Measurements from ENCODE around the gene RUFY2.

The RUFY2 gene

GRCh38 chr10:68406111-68406814, 814 bp downstream of the RUFY2 start:
- peak overlapping the region; percentile 46 for H3K4ac ChIP-seq (ENCODE audit: low read depth, low read length)
- DNase-seq, result peak; percentile 44 to 66
- peak overlapping the region; percentile 91 for H3K9ac ChIP-seq (ENCODE audit: low read length)
- no peak overlapping the region for H2BK12ac ChIP-seq (ENCODE audit: low read length)
- peak overlapping the region; percentile 67 for H3K27ac ChIP-seq (ENCODE audit: low read depth, low read length)
- peak overlapping the region; percentile 23 for H2BK5ac ChIP-seq (ENCODE audit: low read depth, low read length, poor library complexity)
- H3K14ac ChIP-seq (ENCODE audit: low read length), result peak overlapping the region; percentile 69
- H2BK120ac ChIP-seq (ENCODE audit: insufficient read depth, low read length, poor library complexity), result peak overlapping the region; percentile 59
- H3K36me3 ChIP-seq (ENCODE audit: control insufficient read depth in 1 of 2, insufficient read depth in 2 of 2, low read length in 2 of 2), result peaks cover 0 to 2% of the 10 kb centered on the region in 2 experiments
- no peaks in the 10 kb centered on the region for H3K4me1 ChIP-seq (ENCODE audit: control insufficient read depth in 1 of 2, insufficient read depth in 2 of 2, low read length in 2 of 2)
- H2AK5ac ChIP-seq (ENCODE audit: low read length), result peak overlapping the region; percentile 95
- peak overlapping the region; percentile 76 for H4K91ac ChIP-seq (ENCODE audit: low read depth, low read length)
- peak overlapping the region; percentile 96 for H3K18ac ChIP-seq (ENCODE audit: low read length)
- peak overlapping the region; percentile 94 for H4K12ac ChIP-seq (ENCODE audit: low read depth, low read length)
- H3K9me3 ChIP-seq (ENCODE audit: insufficient read depth, low read depth, low read length), result no peaks in the 10 kb centered on the region
- peak overlapping the region; percentile 73 for H3K4me2 ChIP-seq (ENCODE audit: low read length)
- WGBS (ENCODE audit: extremely low coverage, insufficient coverage, insufficient read length), result no CpG with 5 or more reads among the region's 38 CpGs
- H3K79me2 ChIP-seq (ENCODE audit: control insufficient read depth, insufficient read depth, low read length, poor library complexity), result peaks cover 11% of the 10 kb centered on the region
- peak overlapping the region; percentile 98 for H2AFZ ChIP-seq (ENCODE audit: insufficient read depth, low read length, poor library complexity)
- no peaks in the 10 kb centered on the region for H3K27me3 ChIP-seq (ENCODE audit: insufficient read depth, low read length)
- peak overlapping the region; percentile 91 for H3K4me3 ChIP-seq (ENCODE audit: low read depth, low read length)
- no peak overlapping the region for H3K23ac ChIP-seq (ENCODE audit: low read length)
- peaks cover 11% of the 10 kb centered on the region for H3K79me1 ChIP-seq (ENCODE audit: low read length)
- peak overlapping the region; percentile 90 for H4K8ac ChIP-seq (ENCODE audit: low read depth, low read length)

GRCh38 chr10:68403701-68404100, 3.4 kb downstream of the RUFY2 start:
- H3K23ac ChIP-seq (ENCODE audit: low read length), result no peak overlapping the region
- no peak overlapping the region for H2BK12ac ChIP-seq (ENCODE audit: low read length)
- no peak overlapping the region for H3K4me3 ChIP-seq (ENCODE audit: low read depth, low read length)
- H3K36me3 ChIP-seq (ENCODE audit: control insufficient read depth in 1 of 2, insufficient read depth in 2 of 2, low read length in 2 of 2), result peaks cover 4 to 6% of the 10 kb centered on the region in 2 experiments
- H4K91ac ChIP-seq (ENCODE audit: low read depth, low read length), result no peak overlapping the region
- no peak overlapping the region for H3K14ac ChIP-seq (ENCODE audit: low read length)
- no peak overlapping the region for H2AFZ ChIP-seq (ENCODE audit: insufficient read depth, low read length, poor library complexity)
- H4K8ac ChIP-seq (ENCODE audit: low read depth, low read length), result no peak overlapping the region
- no peak for DNase-seq
- WGBS (ENCODE audit: extremely low coverage, insufficient coverage, insufficient read length), result no CpG with 5 or more reads among the region's 4 CpGs
- no peak overlapping the region for H2BK5ac ChIP-seq (ENCODE audit: low read depth, low read length, poor library complexity)
- H3K79me2 ChIP-seq (ENCODE audit: control insufficient read depth, insufficient read depth, low read length, poor library complexity), result peaks cover 11% of the 10 kb centered on the region
- H3K9ac ChIP-seq (ENCODE audit: low read length), result no peak overlapping the region
- no peak overlapping the region for H3K27ac ChIP-seq (ENCODE audit: low read depth, low read length)
- H3K4ac ChIP-seq (ENCODE audit: low read depth, low read length), result no peak overlapping the region
- no peak overlapping the region for H2AK5ac ChIP-seq (ENCODE audit: low read length)
- H3K18ac ChIP-seq (ENCODE audit: low read length), result no peak overlapping the region
- H3K9me3 ChIP-seq (ENCODE audit: insufficient read depth, low read depth, low read length), result no peaks in the 10 kb centered on the region
- no peak overlapping the region for H4K12ac ChIP-seq (ENCODE audit: low read depth, low read length)
- H3K27me3 ChIP-seq (ENCODE audit: insufficient read depth, low read length), result no peaks in the 10 kb centered on the region
- H3K4me2 ChIP-seq (ENCODE audit: low read length), result no peak overlapping the region
- no peak overlapping the region for H2BK120ac ChIP-seq (ENCODE audit: insufficient read depth, low read length, poor library complexity)
- H3K4me1 ChIP-seq (ENCODE audit: control insufficient read depth in 1 of 2, insufficient read depth in 2 of 2, low read length in 2 of 2), result no peaks in the 10 kb centered on the region
- H3K79me1 ChIP-seq (ENCODE audit: low read length), result peaks cover 11% of the 10 kb centered on the region

- H3K79me1 ChIP-seq (ENCODE audit: low read length), result peaks cover 10% of the 10 kb centered on the region
- no peaks in the 10 kb centered on the region for H3K9me3 ChIP-seq (ENCODE audit: insufficient read depth, low read depth, low read length)
- no peak overlapping the region for H3K18ac ChIP-seq (ENCODE audit: low read length)
- H3K79me2 ChIP-seq (ENCODE audit: control insufficient read depth, insufficient read depth, low read length, poor library complexity), result peaks cover 9% of the 10 kb centered on the region
- H4K8ac ChIP-seq (ENCODE audit: low read depth, low read length), result no peak overlapping the region
- no peak for DNase-seq
- WGBS (ENCODE audit: extremely low coverage, insufficient coverage, insufficient read length), result no CpG with 5 or more reads among the region's 1 CpG
- no peak overlapping the region for H3K4ac ChIP-seq (ENCODE audit: low read depth, low read length)
- no peak overlapping the region for H3K4me2 ChIP-seq (ENCODE audit: low read length)
- no peak overlapping the region for H2AK5ac ChIP-seq (ENCODE audit: low read length)
- no peak overlapping the region for H4K12ac ChIP-seq (ENCODE audit: low read depth, low read length)
- H4K91ac ChIP-seq (ENCODE audit: low read depth, low read length), result no peak overlapping the region
- no peaks in the 10 kb centered on the region for H3K4me1 ChIP-seq (ENCODE audit: control insufficient read depth in 1 of 2, insufficient read depth in 2 of 2, low read length in 2 of 2)
- H2BK12ac ChIP-seq (ENCODE audit: low read length), result no peak overlapping the region
- H2BK120ac ChIP-seq (ENCODE audit: insufficient read depth, low read length, poor library complexity), result no peak overlapping the region
- H3K36me3 ChIP-seq (ENCODE audit: control insufficient read depth in 1 of 2, insufficient read depth in 2 of 2, low read length in 2 of 2), result peaks cover 4 to 8% of the 10 kb centered on the region in 2 experiments
- H2BK5ac ChIP-seq (ENCODE audit: low read depth, low read length, poor library complexity), result no peak overlapping the region
- no peak overlapping the region for H3K4me3 ChIP-seq (ENCODE audit: low read depth, low read length)
- no peak overlapping the region for H3K14ac ChIP-seq (ENCODE audit: low read length)
- no peak overlapping the region for H3K9ac ChIP-seq (ENCODE audit: low read length)
- no peak overlapping the region for H3K23ac ChIP-seq (ENCODE audit: low read length)
- H3K27me3 ChIP-seq (ENCODE audit: insufficient read depth, low read length), result no peaks in the 10 kb centered on the region
- no peak overlapping the region for H2AFZ ChIP-seq (ENCODE audit: insufficient read depth, low read length, poor library complexity)
- no peak overlapping the region for H3K27ac ChIP-seq (ENCODE audit: low read depth, low read length)
These were observed 4.8 kb downstream of the RUFY2 start for GRCh38 chr10:68402276-68402675.

- Histone ChIP-seq H2BK5ac (ENCODE audit: low read depth, low read length, poor library complexity) (no peak overlapping the region), H2AK5ac (ENCODE audit: low read length) (no peak overlapping the region), H3K27me3 (ENCODE audit: insufficient read depth, low read length) (no peaks in the 10 kb centered on the region), H3K14ac (ENCODE audit: low read length) (no peak overlapping the region), H3K79me1 (ENCODE audit: low read length) (no peaks in the 10 kb centered on the region), H3K4ac (ENCODE audit: low read depth, low read length) (no peak overlapping the region), H4K8ac (ENCODE audit: low read depth, low read length) (no peak overlapping the region), H3K27ac (ENCODE audit: low read depth, low read length) (no peak overlapping the region), H3K9me3 (ENCODE audit: insufficient read depth, low read depth, low read length) (no peaks in the 10 kb centered on the region), H3K4me3 (ENCODE audit: low read depth, low read length) (no peak overlapping the region), H3K23ac (ENCODE audit: low read length) (no peak overlapping the region), H4K91ac (ENCODE audit: low read depth, low read length) (no peak overlapping the region), H3K4me2 (ENCODE audit: low read length) (no peak overlapping the region), H2BK120ac (ENCODE audit: insufficient read depth, low read length, poor library complexity) (no peak overlapping the region), H3K9ac (ENCODE audit: low read length) (no peak overlapping the region), H3K4me1 (ENCODE audit: control insufficient read depth in 1 of 2, insufficient read depth in 2 of 2, low read length in 2 of 2) (no peaks in the 10 kb centered on the region), H3K36me3 (ENCODE audit: control insufficient read depth in 1 of 2, insufficient read depth in 2 of 2, low read length in 2 of 2) (peaks cover 9 to 17% of the 10 kb centered on the region in 2 experiments), H3K79me2 (ENCODE audit: control insufficient read depth, insufficient read depth, low read length, poor library complexity) (no peaks in the 10 kb centered on the region), H2AFZ (ENCODE audit: insufficient read depth, low read length, poor library complexity) (no peak overlapping the region), H3K18ac (ENCODE audit: low read length) (no peak overlapping the region), H4K12ac (ENCODE audit: low read depth, low read length) (no peak overlapping the region), H2BK12ac (ENCODE audit: low read length) (no peak overlapping the region)
- no CpG with 5 or more reads among the region's 1 CpG for WGBS (ENCODE audit: extremely low coverage, insufficient coverage, insufficient read length)
- DNase-seq, result no peak
These were observed 10.1 kb downstream of the RUFY2 start for GRCh38 chr10:68397005-68397404.

Data from trophoblast cell (in vitro differentiated cells and primary cell).